ENCODE measurements around the gene RNF215.

- no peak for TF ChIP-seq CTCF (IDR thresholded peaks at IDR 0.05)
- TF ChIP-seq EZH2 (IDR thresholded peaks at IDR 0.05) = no peak
These were observed 39.8 kb downstream of the RNF215 start for GRCh38 chr22:30347255-30347892.

All from neural progenitor cell (in vitro differentiated cells).